HepG2 (cell line): ENCODE measurements around the gene DYRK1B.
"Not testable (repeated sequence)": the region's sequence is repeated elsewhere in the genome, so short reads cannot be mapped to it uniquely, and the experiment has no call there.

ENCODE experiments used
- CTCF ChIP-seq: sonication (generic); formaldehyde crosslinking; IDR thresholded peaks from 2 replicates; pipeline ENCODE4 v1.5.0; 2020; ENCODE audit warnings: mild to moderate bottlenecking, missing genetic modification reagents, moderate library complexity
- GABPA ChIP-seq, 2 experiments: IDR thresholded peaks; 2 replicates each; pipeline ENCODE4 v1.6.1; 2011 to 2016; ENCODE audit warnings: low read depth in 2 of 2, low read length in 1 of 2, missing biosample characterization in 1 of 2, missing genetic modification characterization in 1 of 2
- POLR2A ChIP-seq, 2 experiments: IDR thresholded peaks; 2 replicates each; pipeline ENCODE4 v1.6.1; 2011; ENCODE audit warnings: low read depth in 2 of 2, low read length in 2 of 2, mild to moderate bottlenecking in 1 of 2, moderate library complexity in 1 of 2; ENCODE audit not compliant: insufficient read depth in 1 of 2
- RAD51 ChIP-seq: fragments of 450-650 bp; IDR thresholded peaks from 2 replicates; pipeline ENCODE4 v1.6.1; 2016; ENCODE audit warnings: borderline replicate concordance
- RNF2 ChIP-seq: fragments of 450-650 bp; conservative IDR thresholded peaks from 2 replicates; pipeline ENCODE4 v1.6.1; 2016; ENCODE audit warnings: low read depth
- TAF1 ChIP-seq: sonication (generic); formaldehyde crosslinking; IDR thresholded peaks from 2 replicates; pipeline ENCODE4 v1.4.0; 2020; ENCODE audit warnings: missing genetic modification reagents
- TCF7 ChIP-seq: sonication (generic); IDR thresholded peaks from 2 replicates; pipeline ENCODE4 v1.6.1; 2016; ENCODE audit warnings: antibody characterized with exemption, low read depth
- ZBTB14 ChIP-seq: sonication (generic); formaldehyde crosslinking; IDR thresholded peaks from 2 replicates; pipeline ENCODE4 v1.4.0; 2020; ENCODE audit warnings: missing genetic modification reagents
- ZBTB20 ChIP-seq: sonication (generic); formaldehyde crosslinking; IDR thresholded peaks from 2 replicates; pipeline ENCODE4 v1.8.1; 2023; ENCODE audit warnings: missing genetic modification reagents, low read depth, mild to moderate bottlenecking, borderline replicate concordance
- ZNF143 ChIP-seq: sonication (generic); formaldehyde crosslinking; IDR thresholded peaks from 2 replicates; pipeline ENCODE4 v1.4.0; 2020; ENCODE audit warnings: missing genetic modification reagents
- ZNF20 ChIP-seq: sonication (generic); formaldehyde crosslinking; IDR thresholded peaks from 2 replicates; pipeline ENCODE4 v1.4.0; 2020; ENCODE audit warnings: mild to moderate bottlenecking, moderate library complexity, missing genetic modification reagents
- ZNF207 ChIP-seq: fragments of 450-650 bp; IDR thresholded peaks from 2 replicates; pipeline ENCODE4 v1.6.1; 2016; ENCODE audit warnings: antibody characterized with exemption, borderline replicate concordance

GRCh38 chr19:39880241-39880640 lies 46.3 kb upstream of the DYRK1B start:
- TF ChIP-seq CTCF (CRISPR knock-in tag); ZNF20; TAF1 (CRISPR knock-in tag); POLR2A (IDR thresholded peaks at IDR 0.05; ENCODE audit: insufficient read depth in 1 of 2, low read depth in 2 of 2, low read length in 2 of 2); ZNF143 (CRISPR knock-in tag); ZBTB20; RAD51; GABPA (IDR thresholded peaks at IDR 0.05; ENCODE audit: low read depth, low read length); GABPA (CRISPR knock-in tag; IDR thresholded peaks at IDR 0.05; ENCODE audit: low read depth); TCF7; ZNF207; ZBTB14; RNF2: not testable (repeated sequence)
